Immature natural killer cell (primary cell): Measurements from ENCODE around the gene TUBGCP3. TPM values are rescaled to one million over a fixed set of nuclear protein-coding genes. Genes with fewer than 3 reads are reported as not detected.
A peak's percentile ranks its signal among the peaks of the same experiment; 100 is the strongest.

Experiments
- DNase-seq, 3 donors: peaks; one replicate each; pipeline ENCODE4 v3.0.0; 2022; ENCODE audit warnings: mixed read lengths in 1 of 3
- H3K27ac Mint-ChIP-seq, 6 donors: one replicate each; pipeline ENCODE4 v1.8.0; 2020; ENCODE audit warnings: mixed read lengths in 6 of 6, mild to moderate bottlenecking in 5 of 6, inconsistent platforms in 4 of 6, moderate library complexity in 3 of 6
- H3K27me3 Mint-ChIP-seq, 3 donors: one replicate each; pipeline ENCODE4 v1.8.0; 2020 to 2021; ENCODE audit warnings: low read depth in 3 of 3, mild to moderate bottlenecking in 3 of 3, mixed read lengths in 3 of 3, moderate library complexity in 3 of 3, inconsistent platforms in 1 of 3
- H3K36me3 Mint-ChIP-seq, 3 donors: one replicate each; pipeline ENCODE4 v1.8.0; 2020; ENCODE audit warnings: mixed read lengths in 3 of 3, inconsistent platforms in 2 of 3, mild to moderate bottlenecking in 2 of 3
- H3K4me1 Mint-ChIP-seq, 2 donors: one replicate each; pipeline ENCODE4 v1.8.0; 2020; ENCODE audit warnings: inconsistent platforms in 2 of 2, mild to moderate bottlenecking in 2 of 2, mixed read lengths in 2 of 2, moderate library complexity in 1 of 2
- H3K4me3 Mint-ChIP-seq, 5 donors: one replicate each; pipeline ENCODE4 v1.8.0; 2020; ENCODE audit warnings: mild to moderate bottlenecking in 5 of 5, mixed read lengths in 5 of 5, inconsistent platforms in 3 of 5, moderate library complexity in 3 of 5
- H3K9me3 Mint-ChIP-seq, 6 donors: one replicate each; pipeline ENCODE4 v1.8.0; 2020; ENCODE audit warnings: mild to moderate bottlenecking in 6 of 6, mixed read lengths in 6 of 6, inconsistent platforms in 4 of 6, moderate library complexity in 3 of 6
- polyA plus RNA-seq, 3 donors: library from polyadenylated mRNA; unstranded; fragments of 300-500 nt; fragmentation: Illumina TruSeq; gene quantifications; one replicate each; pipeline ENCODE4 v1.2.3, GENCODE V29; 2021

Gene TUBGCP3
- polyA plus RNA-seq, 3 donors from 2014 or later: 12.3 to 20.5 (median 18.3) TPM

GRCh38 chr13:112605531-112605990 is 17.6 kb upstream of the TUBGCP3 start:
- Mint-ChIP-seq H3K36me3 (no peaks in the 10 kb centered on the region), H3K4me1 (peaks cover 9 to 14% of the 10 kb centered on the region in 2 donors), H3K4me3 (peak overlapping the region; percentile 74 to 86 (median 83)), H3K27me3 (peaks cover 5 to 13% (median 6%) of the 10 kb centered on the region in 3 donors), H3K9me3 (peaks cover 0 to 2% (median 0%) of the 10 kb centered on the region in 6 donors), H3K27ac (no peak overlapping the region)
- DNase-seq: no peak

GRCh38 chr13:112603641-112604225 is 15.8 kb upstream of the TUBGCP3 start:
- Mint-ChIP-seq H3K9me3 (no peaks in the 10 kb centered on the region), H3K27me3 (peaks cover 5 to 13% (median 6%) of the 10 kb centered on the region in 3 donors), H3K4me1 (peaks cover 9 to 14% of the 10 kb centered on the region in 2 donors), H3K27ac (no peak overlapping the region), H3K36me3 (no peaks in the 10 kb centered on the region), H3K4me3 (no peak overlapping the region)
- no peak for DNase-seq

GRCh38 chr13:112602189-112602588 is 14.2 kb upstream of the TUBGCP3 start:
- H3K27ac Mint-ChIP-seq: no peak overlapping the region
- no peaks in the 10 kb centered on the region for H3K9me3 Mint-ChIP-seq
- no peak for DNase-seq
- H3K27me3 Mint-ChIP-seq: peaks cover 3 to 9% (median 6%) of the 10 kb centered on the region in 3 donors
- H3K36me3 Mint-ChIP-seq: no peaks in the 10 kb centered on the region
- H3K4me3 Mint-ChIP-seq: no peak overlapping the region
- peaks cover 9 to 14% of the 10 kb centered on the region in 2 donors for H3K4me1 Mint-ChIP-seq

- Mint-ChIP-seq H3K9me3 (no peaks in the 10 kb centered on the region), H3K27ac (no peak overlapping the region), H3K4me1 (peaks cover 13 to 15% of the 10 kb centered on the region in 2 donors), H3K4me3 (no peak overlapping the region), H3K27me3 (peaks cover 3 to 7% (median 6%) of the 10 kb centered on the region in 3 donors), H3K36me3 (no peaks in the 10 kb centered on the region)
- DNase-seq: no peak
Measured at GRCh38 chr13:112601371-112601770, 13.4 kb upstream of the TUBGCP3 start.

GRCh38 chr13:112596235-112596634 is 8.3 kb upstream of the TUBGCP3 start:
- peak overlapping the region in 2 of 5 donors; percentile 34 to 53 for H3K4me3 Mint-ChIP-seq
- peaks cover 13 to 14% of the 10 kb centered on the region in 2 donors for H3K4me1 Mint-ChIP-seq
- H3K27me3 Mint-ChIP-seq: peaks cover 1 to 3% (median 3%) of the 10 kb centered on the region in 3 donors
- no peak overlapping the region for H3K27ac Mint-ChIP-seq
- no peaks in the 10 kb centered on the region for H3K9me3 Mint-ChIP-seq
- DNase-seq: no peak
- no peaks in the 10 kb centered on the region for H3K36me3 Mint-ChIP-seq

GRCh38 chr13:112592647-112593046 is 4.7 kb upstream of the TUBGCP3 start:
- Mint-ChIP-seq H3K4me1 (peaks cover 27 to 28% of the 10 kb centered on the region in 2 donors), H3K4me3 (no peak overlapping the region), H3K27me3 (peaks cover 1 to 10% (median 5%) of the 10 kb centered on the region in 3 donors), H3K9me3 (no peaks in the 10 kb centered on the region), H3K27ac (no peak overlapping the region), H3K36me3 (no peaks in the 10 kb centered on the region)
- no peak for DNase-seq

- Mint-ChIP-seq H3K36me3 (no peaks in the 10 kb centered on the region), H3K27me3 (peaks cover 1 to 13% (median 5%) of the 10 kb centered on the region in 3 donors), H3K4me3 (no peak overlapping the region), H3K4me1 (peaks cover 28 to 31% of the 10 kb centered on the region in 2 donors), H3K27ac (no peak overlapping the region), H3K9me3 (no peaks in the 10 kb centered on the region)
- no peak for DNase-seq
Measured at GRCh38 chr13:112592181-112592580, 4.2 kb upstream of the TUBGCP3 start.

GRCh38 chr13:112588490-112589297 is 741 bp upstream of the TUBGCP3 start:
- Mint-ChIP-seq H3K27me3 (peaks cover 0 to 12% (median 5%) of the 10 kb centered on the region in 3 donors), H3K9me3 (no peaks in the 10 kb centered on the region), H3K4me1 (peaks cover 24 to 41% of the 10 kb centered on the region in 2 donors), H3K4me3 (peak overlapping the region; percentile 92 to 95 (median 94)), H3K36me3 (no peaks in the 10 kb centered on the region), H3K27ac (peak overlapping the region; percentile 70 to 94 (median 88))
- peak in 1 of 3 donors; percentile 6 for DNase-seq

GRCh38 chr13:112587212-112587763 is 665 bp downstream of the TUBGCP3 start:
- DNase-seq: peak; percentile 41 to 55 (median 48)
- peaks cover 29 to 53% of the 10 kb centered on the region in 2 donors for H3K4me1 Mint-ChIP-seq
- H3K4me3 Mint-ChIP-seq: peak overlapping the region; percentile 92 to 95 (median 94)
- peaks cover 0 to 12% (median 5%) of the 10 kb centered on the region in 3 donors for H3K27me3 Mint-ChIP-seq
- H3K36me3 Mint-ChIP-seq: no peaks in the 10 kb centered on the region
- peak overlapping the region; percentile 70 to 93 (median 92) for H3K27ac Mint-ChIP-seq
- H3K9me3 Mint-ChIP-seq: no peaks in the 10 kb centered on the region

GRCh38 chr13:112586334-112586960 is 1.5 kb downstream of the TUBGCP3 start:
- H3K9me3 Mint-ChIP-seq: no peaks in the 10 kb centered on the region
- peaks cover 0 to 6% (median 0%) of the 10 kb centered on the region in 3 donors for H3K36me3 Mint-ChIP-seq
- DNase-seq: no peak
- H3K27ac Mint-ChIP-seq: peak overlapping the region; percentile 70 to 93 (median 92)
- H3K4me1 Mint-ChIP-seq: peaks cover 36 to 61% of the 10 kb centered on the region in 2 donors
- peaks cover 0 to 12% (median 5%) of the 10 kb centered on the region in 3 donors for H3K27me3 Mint-ChIP-seq
- peak overlapping the region; percentile 92 to 95 (median 94) for H3K4me3 Mint-ChIP-seq

- no peak for DNase-seq
- Mint-ChIP-seq H3K27me3 (peaks cover 0 to 7% (median 4%) of the 10 kb centered on the region in 3 donors), H3K27ac (peak overlapping the region in 3 of 6 donors; percentile 1 to 43 (median 18)), H3K9me3 (no peaks in the 10 kb centered on the region), H3K4me1 (peaks cover 46 to 74% of the 10 kb centered on the region in 2 donors), H3K36me3 (peaks cover 0 to 9% (median 0%) of the 10 kb centered on the region in 3 donors), H3K4me3 (no peak overlapping the region)
Measured at GRCh38 chr13:112583592-112584277, 4.2 kb downstream of the TUBGCP3 start.

- Mint-ChIP-seq H3K27ac (peak overlapping the region in 2 of 6 donors; percentile 14 to 27), H3K36me3 (peaks cover 0 to 13% (median 0%) of the 10 kb centered on the region in 3 donors), H3K4me1 (peaks cover 40 to 72% of the 10 kb centered on the region in 2 donors), H3K4me3 (no peak overlapping the region), H3K27me3 (peaks cover 0 to 2% (median 0%) of the 10 kb centered on the region in 3 donors), H3K9me3 (no peaks in the 10 kb centered on the region)
- no peak for DNase-seq
Measured at GRCh38 chr13:112582263-112582662, 5.7 kb downstream of the TUBGCP3 start.

GRCh38 chr13:112580912-112581311 is 7.0 kb downstream of the TUBGCP3 start:
- no peaks in the 10 kb centered on the region for H3K9me3 Mint-ChIP-seq
- peak overlapping the region in 1 of 6 donors; percentile 45 for H3K27ac Mint-ChIP-seq
- no peak overlapping the region for H3K4me3 Mint-ChIP-seq
- H3K27me3 Mint-ChIP-seq: no peaks in the 10 kb centered on the region
- H3K4me1 Mint-ChIP-seq: peaks cover 37 to 74% of the 10 kb centered on the region in 2 donors
- no peak for DNase-seq
- peaks cover 0 to 23% (median 0%) of the 10 kb centered on the region in 3 donors for H3K36me3 Mint-ChIP-seq
